GM19328 (cell line): ENCODE results near the gene RAB3C.

Source experiments
- ATAC-seq: cut with Tn5 transposase; IDR thresholded peaks from one replicate; pipeline ENCODE4 v1.9.1; 2021; ENCODE audit warnings: mild to moderate bottlenecking, moderate library complexity; ENCODE audit not compliant: unreplicated experiment

Gene RAB3C

DNA sequence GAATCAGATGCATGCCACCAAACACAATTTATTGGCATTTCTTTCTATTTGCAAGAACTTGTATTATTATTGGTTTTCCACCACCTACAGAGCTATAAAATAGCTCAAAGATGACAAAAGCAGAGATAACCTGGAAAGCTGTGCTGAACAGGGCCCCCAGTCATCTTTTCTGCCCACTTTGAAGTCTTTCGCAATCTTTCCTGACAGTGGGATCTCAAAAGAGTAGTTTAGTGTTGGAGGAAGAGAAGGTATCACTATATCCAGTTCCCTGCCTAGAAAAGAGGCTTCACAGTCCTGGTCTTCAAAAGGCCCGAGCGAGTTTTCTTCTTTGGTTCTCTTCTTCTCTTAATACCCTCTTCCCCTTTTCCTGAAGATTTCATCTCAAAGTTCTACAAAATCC is 231.0 kb downstream of the RAB3C start:
- ATAC-seq = no peak

DNA sequence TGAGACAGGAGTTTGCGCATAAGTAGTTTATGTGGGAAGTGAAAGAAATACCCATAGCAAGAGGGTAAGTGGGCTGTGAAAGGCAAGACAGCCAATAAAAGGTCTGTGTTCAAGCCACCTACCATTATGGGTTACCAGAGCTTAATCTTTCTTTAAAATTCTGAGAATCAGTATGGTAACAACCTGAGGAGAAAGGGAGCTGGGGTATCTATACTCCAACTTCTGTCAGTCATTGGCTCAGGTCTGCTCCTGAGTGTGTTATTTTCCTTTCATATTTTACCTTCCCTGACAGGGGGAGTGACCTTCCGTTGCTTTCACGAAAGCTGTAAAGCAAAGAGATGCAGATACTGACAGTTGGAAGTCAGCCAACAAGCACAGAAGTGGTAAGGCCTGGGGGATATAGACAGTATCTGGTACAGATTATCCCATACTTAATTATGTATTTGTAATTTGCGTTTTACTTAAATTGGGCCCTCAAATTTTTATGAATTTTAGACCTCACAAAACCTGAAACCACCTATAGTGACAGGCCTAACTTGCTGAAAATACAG is 233.4 kb downstream of the RAB3C start:
- no peak for ATAC-seq

DNA sequence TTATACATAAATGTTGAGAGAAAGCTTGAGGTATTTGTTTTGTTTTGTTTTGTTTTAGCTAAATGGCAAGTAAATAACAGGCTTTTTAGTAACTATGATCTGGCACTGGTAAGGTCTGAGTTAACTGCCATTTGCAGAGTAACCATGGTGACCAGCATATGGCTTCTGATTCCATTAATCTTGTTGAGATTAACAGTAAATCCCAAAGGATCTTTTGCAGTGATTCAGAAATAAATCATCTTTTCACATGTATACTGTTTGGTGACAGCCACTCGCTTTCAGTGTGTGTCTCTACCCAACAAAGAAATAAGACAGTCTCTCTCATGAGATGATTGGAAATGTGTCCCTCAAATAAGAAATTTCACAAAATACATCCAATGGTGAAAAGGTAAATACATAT is 235.6 kb downstream of the RAB3C start:
- no peak for ATAC-seq

DNA sequence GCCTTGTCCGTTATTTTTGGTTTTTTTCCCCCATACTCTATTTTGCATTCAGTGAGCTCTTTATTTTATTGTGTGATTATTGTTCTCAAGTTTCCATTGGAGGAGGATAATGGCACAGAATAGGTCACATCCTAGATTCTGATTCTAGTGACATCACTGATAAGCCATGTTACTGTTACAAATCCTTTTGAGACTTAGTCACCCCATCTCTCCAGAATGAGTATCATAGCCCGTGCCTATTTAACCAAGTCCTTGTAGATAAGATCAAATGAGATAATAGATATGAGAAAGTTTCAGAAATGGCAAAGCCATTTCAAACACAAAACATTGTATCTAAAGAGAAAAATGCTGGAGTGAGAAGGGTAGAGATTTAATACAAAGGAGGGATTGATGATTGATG is 242.6 kb downstream of the RAB3C start:
- no peak for ATAC-seq

DNA sequence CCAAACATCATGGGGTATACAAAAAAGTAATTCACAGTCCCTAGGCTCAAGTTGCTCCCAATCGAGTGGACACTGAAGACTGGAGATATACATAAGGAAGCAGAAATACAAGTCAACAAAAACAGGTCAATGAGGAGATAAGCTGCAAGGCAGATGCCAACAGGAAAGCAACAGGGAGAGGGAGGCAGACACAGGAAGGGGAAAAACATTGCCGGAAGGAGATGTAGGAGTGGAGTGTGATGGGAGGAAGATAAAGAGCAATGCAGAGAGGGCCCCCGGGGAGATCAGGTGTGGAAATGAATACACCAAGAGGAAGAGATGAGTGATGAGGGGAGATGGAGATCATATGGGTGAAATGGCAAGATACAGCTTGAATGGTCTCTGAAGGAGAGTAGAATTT is 243.0 kb downstream of the RAB3C start:
- no peak for ATAC-seq

DNA sequence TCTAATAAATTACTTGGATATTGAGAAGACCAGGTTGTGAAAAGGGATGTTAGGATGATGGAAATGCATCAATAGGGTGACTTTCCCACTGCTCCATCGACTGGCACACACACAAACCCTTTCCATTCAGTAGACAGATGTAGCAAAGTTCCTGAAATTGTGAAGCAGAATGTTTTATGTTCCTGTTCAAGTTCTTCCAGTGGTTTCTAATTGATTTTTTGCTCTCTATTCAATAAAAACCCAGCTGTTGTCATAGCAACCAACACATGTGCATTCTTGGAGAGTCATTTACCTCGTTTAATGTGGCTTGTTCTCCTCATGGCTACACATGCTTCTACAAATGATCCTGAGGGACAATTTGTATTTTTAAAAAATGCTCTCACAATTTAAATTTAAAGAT is 244.6 kb downstream of the RAB3C start:
- ATAC-seq = no peak

DNA sequence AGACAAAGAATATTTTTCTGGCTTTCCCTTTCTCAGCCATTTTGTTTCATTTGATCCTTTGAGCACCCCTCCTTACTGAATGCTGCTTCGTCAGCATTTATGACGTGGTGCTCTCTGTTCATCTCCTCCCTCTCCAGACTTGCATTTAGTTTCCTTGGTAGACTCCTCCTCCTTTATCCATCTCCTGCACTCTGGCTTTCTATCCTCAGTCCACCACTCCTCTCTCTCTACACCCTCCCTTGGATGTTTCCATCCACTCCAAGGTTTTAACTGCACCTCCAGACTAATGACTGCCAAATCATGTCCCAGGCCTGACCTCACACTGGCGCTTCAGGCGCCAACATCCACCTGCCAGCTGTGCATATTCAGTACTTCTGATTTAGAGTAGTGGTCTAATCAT is 245.4 kb downstream of the RAB3C start:
- no peak for ATAC-seq

- ATAC-seq = no peak
Measured at GRCh38 chr5:58834242-58835225, 251.7 kb downstream of the RAB3C start.

GRCh38 chr5:58836351-58836750 is 253.5 kb downstream of the RAB3C start:
- ATAC-seq = no peak

DNA sequence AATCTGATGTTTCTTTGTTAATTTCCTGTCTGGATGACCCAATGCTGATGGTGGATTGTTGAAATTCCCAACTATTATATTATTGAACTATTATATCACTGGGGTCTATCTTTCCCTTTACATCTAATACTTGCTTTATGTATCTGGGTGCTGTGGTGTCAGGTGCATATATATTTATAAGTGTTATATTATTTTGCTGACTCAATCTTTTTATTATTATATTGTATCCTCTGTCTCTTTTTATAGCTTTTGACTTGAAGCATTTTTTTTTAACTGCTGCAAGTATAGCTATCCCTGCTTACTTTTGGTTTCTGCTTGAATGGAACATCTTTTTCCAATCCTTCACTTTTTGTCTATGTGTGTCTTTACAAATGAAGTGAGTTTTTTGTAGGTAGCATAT is 255.9 kb downstream of the RAB3C start:
- ATAC-seq = no peak

GRCh38 chr5:58842852-58843251 is 260.0 kb downstream of the RAB3C start:
- no peak for ATAC-seq

GRCh38 chr5:58844395-58844794 is 261.5 kb downstream of the RAB3C start:
- no peak for ATAC-seq

DNA sequence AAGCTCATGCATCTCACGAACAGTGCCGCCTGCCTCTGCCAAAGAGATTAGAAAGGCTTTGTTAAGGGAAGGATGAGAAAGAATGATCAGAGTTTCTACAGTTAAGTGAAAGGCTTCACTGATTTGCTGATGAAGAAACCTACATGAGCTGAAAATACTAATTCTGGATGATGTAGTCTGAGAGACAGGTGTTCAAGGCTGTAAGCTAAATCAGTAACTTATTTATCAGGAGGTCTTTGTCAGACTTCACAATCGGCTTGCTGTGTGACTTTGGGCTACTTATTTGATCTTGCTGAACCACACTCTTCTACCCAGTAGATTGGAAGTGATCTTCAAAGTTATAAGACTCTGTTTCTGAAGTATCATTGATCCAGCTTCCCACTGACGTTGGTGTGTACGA is 264.2 kb downstream of the RAB3C start:
- ATAC-seq = no peak

DNA sequence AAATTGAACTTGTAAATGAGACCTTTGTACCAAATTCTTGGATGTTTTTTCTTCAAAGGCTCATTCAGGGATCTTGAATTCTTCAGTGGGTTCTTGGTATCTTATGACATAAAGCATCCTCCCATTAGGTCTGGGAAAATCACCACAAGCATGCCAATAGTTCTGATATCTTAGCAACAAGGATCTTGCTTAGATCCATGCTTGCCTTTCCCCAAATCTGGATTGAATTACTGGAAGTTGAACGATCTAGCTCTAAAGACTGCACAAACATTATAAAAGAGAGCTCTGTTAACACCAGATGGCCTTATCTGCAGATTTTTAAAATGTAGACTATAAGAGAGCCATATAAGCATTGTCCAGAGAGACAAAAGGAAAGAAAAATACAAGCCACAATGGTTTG is 266.3 kb downstream of the RAB3C start:
- no peak for ATAC-seq

GRCh38 chr5:58849921-58850667 is 267.2 kb downstream of the RAB3C start:
- no peak for ATAC-seq

GRCh38 chr5:58851153-58851552 is 268.3 kb downstream of the RAB3C start:
- ATAC-seq = no peak

DNA sequence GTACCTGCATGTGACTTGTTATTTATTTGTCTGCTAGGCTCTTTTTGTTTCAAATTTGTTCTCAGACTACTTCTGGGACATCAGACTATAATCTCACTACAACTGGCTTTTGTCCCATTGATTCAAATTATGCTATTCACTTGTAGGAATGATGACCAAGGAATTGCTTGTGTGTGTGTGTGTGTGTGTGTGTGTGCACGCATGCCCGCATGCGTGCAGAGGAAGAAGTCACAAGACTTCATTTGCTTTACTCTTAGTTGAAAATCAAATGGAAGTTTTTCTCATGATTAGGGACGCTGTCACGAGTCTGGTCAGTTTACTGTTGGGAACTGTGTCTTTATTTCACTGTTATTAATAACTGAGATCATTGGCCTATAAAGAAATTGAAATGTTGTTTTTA is 268.7 kb downstream of the RAB3C start:
- no peak for ATAC-seq

DNA sequence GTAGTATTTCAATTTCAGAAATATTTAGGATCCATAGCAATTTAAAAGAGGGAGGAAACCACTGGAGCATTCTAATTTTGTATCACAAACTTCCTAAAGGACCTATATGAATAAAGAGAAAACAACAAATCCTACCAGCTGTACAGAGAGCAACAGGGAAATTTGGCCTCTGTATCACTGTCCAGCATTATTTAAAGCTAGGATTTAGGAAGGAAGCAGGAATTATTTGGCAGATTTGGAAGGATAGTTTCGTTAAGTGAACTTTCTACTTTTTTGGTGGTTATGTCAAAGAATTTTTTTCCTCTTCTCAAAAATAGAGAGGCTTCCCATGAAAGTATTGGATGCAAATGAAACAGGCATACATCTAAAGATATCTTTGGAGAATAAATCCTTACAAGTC is 269.7 kb downstream of the RAB3C start:
- ATAC-seq = no peak

DNA sequence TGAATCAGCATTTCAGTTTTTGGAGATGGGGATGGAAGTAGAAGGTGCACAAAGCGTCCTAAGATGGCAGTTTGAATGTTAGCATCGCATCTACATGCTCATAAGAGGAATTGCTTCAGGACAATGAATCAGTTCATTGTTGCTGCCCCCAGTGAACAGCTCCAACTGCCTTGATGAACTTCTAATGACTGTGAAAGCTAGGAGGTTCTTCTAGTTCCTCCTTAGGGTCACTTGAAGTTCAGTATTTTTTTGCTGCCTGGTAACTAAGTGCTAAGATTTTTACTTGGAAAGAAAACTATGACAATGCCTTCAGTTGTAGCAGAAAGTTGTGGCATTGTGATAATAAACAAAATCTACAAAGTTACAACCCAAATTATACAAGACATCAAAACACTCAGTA is 271.6 kb downstream of the RAB3C start:
- ATAC-seq = no peak

DNA sequence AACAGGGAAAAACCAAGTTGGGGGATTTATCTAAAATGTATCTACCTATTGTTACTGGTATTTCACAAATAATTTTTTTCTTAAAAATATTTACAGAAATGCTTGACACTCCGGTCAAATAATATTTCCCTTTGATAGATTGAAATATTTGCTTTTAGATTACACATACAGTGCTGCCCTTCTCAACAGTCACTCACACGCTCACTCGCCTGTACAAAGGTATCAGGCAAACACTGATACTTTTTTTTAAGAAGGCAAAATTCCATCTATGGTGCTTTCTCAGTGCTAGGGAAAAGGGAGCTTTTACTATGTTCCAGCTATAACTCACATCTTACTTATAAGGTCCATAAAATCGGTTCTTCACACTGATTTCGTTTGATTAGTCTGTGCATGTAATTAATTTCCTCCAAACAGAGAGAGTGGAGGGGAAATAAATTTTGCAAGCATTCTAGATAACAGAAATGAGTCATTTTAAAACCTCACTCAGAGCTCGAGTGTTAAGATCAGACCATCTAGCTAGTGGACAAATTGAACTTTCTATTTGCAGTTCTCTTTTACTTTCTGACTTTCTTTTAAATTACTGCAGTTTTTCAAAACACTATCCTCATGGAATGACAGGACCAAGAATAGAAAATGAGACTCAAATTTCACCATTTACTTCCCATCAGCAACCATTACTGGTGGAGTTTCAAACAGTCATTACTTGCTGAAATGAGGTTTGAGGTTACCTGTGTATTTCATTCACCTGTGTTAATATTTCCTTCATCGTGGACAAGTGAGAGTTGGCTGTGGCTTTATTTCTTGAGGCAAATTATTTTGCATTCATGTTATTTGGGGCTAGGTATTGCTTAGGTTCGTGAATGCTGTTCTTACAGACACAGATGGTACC is 273.2 kb downstream of the RAB3C start:
- ATAC-seq = no peak

DNA sequence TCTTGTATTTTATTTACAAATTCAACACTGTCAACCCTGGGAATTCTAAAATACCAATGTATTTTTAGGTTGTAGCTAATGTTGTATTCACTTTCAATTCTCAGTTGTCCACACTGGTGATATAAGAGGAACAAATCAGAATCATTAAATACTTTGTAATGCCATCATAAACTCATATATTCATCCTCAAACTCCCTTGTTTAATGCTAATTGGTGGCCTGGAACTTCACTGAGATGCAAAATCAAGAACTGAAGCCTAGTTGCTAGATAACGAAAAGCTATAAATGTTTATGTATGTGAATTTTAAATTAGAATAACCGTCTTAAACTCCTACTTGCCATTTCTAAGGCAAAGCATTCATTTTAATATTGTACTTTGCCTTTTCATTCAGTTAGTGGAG is 274.7 kb downstream of the RAB3C start:
- ATAC-seq = no peak
